H1 (cell line): Measurements from ENCODE around the gene FSIP1.

Source experiments
- CEBPB ChIP-seq: IDR thresholded peaks from 2 replicates; pipeline ENCODE4 v1.6.1; 2012; ENCODE audit warnings: low read depth, low read length
- KDM4A ChIP-seq: IDR thresholded peaks from one replicate; pipeline ENCODE4 v1.7.1; 2012; ENCODE audit warnings: low read depth, mild to moderate bottlenecking, moderate library complexity, low read length, inconsistent platforms; ENCODE audit not compliant: severe bottlenecking
- SP1 ChIP-seq: IDR thresholded peaks from 2 replicates; pipeline ENCODE4 v1.6.1; 2011; ENCODE audit warnings: low read depth, low read length
- SUZ12 ChIP-seq: fragments of 200-600 bp; sonication (generic); IDR thresholded peaks from 2 replicates; pipeline ENCODE4 v1.6.1; 2012; ENCODE audit warnings: mild to moderate bottlenecking, inconsistent platforms, low read length, moderate library complexity, mixed read lengths
- YY1 ChIP-seq: IDR thresholded peaks from 2 replicates; pipeline ENCODE4 v1.6.1; 2011; ENCODE audit warnings: low read depth, mild to moderate bottlenecking, low read length
- TF ChIP-seq, protein P1 (sequence below), 3 experiments: IDR thresholded peaks; 1 replicate in 2 of 3; 2 replicates in 1 of 3; pipeline versions ENCODE4 v1.5.1 to v1.6.1; 2011; ENCODE audit warnings: low read length in 3 of 3, mild to moderate bottlenecking in 3 of 3, inconsistent platforms in 2 of 3, low read depth in 1 of 3, moderate library complexity in 1 of 3; ENCODE audit not compliant: insufficient read depth in 1 of 3; ENCODE audit errors: control extremely low read depth in 1 of 3
- TF ChIP-seq, protein P2 (sequence below): IDR thresholded peaks from 2 replicates; pipeline ENCODE4 v1.6.1; 2011; ENCODE audit warnings: low read depth, mild to moderate bottlenecking, low read length; ENCODE audit not compliant: insufficient read depth

DNA sequence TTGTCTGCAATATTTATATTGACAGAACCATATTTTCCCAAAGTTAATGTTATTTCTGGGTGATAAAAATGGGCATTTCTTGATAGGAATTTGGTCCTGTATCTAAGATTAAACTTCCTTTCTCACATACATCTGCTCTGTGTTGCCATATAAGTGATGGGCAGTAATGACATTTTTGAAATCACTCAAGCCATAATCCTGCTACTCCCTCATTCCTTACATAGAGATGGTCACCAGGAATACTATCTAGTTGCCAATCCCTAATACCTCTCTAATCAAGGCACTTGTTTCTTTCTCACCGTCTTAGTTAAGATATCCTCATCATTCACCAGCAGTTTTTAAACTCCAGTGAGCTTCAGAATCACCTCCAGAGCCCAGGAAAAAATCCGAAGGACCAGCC lies 68.4 kb downstream of the FSIP1 start:
- TF ChIP-seq SP1 (no peak), SUZ12 (no peak), YY1 (no peak), CEBPB (no peak), KDM4A (no peak)
- TF ChIP-seq, protein P1, sequence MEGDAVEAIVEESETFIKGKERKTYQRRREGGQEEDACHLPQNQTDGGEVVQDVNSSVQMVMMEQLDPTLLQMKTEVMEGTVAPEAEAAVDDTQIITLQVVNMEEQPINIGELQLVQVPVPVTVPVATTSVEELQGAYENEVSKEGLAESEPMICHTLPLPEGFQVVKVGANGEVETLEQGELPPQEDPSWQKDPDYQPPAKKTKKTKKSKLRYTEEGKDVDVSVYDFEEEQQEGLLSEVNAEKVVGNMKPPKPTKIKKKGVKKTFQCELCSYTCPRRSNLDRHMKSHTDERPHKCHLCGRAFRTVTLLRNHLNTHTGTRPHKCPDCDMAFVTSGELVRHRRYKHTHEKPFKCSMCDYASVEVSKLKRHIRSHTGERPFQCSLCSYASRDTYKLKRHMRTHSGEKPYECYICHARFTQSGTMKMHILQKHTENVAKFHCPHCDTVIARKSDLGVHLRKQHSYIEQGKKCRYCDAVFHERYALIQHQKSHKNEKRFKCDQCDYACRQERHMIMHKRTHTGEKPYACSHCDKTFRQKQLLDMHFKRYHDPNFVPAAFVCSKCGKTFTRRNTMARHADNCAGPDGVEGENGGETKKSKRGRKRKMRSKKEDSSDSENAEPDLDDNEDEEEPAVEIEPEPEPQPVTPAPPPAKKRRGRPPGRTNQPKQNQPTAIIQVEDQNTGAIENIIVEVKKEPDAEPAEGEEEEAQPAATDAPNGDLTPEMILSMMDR (IDR thresholded peaks at IDR 0.05; ENCODE audit: control extremely low read depth in 1 of 3, insufficient read depth in 1 of 3, low read depth in 1 of 3, low read length in 3 of 3), result no peak
- TF ChIP-seq, protein P2, sequence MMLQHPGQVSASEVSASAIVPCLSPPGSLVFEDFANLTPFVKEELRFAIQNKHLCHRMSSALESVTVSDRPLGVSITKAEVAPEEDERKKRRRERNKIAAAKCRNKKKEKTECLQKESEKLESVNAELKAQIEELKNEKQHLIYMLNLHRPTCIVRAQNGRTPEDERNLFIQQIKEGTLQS, result no peak
